Loucy (cell line): ENCODE data around the gene PRDM11.

Experiments used
- H2AFZ ChIP-seq: fragments of 200-600 bp; sonication (generic); 2 replicates; pipeline ENCODE4 v1.6.0; 2016; ENCODE audit warnings: antibody characterized with exemption, mild to moderate bottlenecking, low read length, moderate library complexity
- H3F3A ChIP-seq: fragments of 200-600 bp; 2 replicates; pipeline ENCODE4 v1.6.0; 2016; ENCODE audit warnings: antibody characterized with exemption, low read depth, mild to moderate bottlenecking
- H3K27me3 ChIP-seq: fragments of 200-600 bp; sonication (generic); 2 replicates; pipeline ENCODE4 v1.6.1; 2014; ENCODE audit warnings: low read length, mild to moderate bottlenecking; ENCODE audit not compliant: insufficient read depth, poor library complexity, severe bottlenecking
- H3K36me3 ChIP-seq: fragments of 200-600 bp; sonication (generic); 2 replicates; pipeline ENCODE4 v1.6.1; 2016; ENCODE audit warnings: low read length; ENCODE audit not compliant: insufficient read depth
- H3K4me1 ChIP-seq: fragments of 200-600 bp; sonication (generic); 2 replicates; pipeline ENCODE4 v1.5.1; 2014; ENCODE audit warnings: low read length, mild to moderate bottlenecking; ENCODE audit not compliant: insufficient read depth, poor library complexity, severe bottlenecking
- H3K4me2 ChIP-seq: fragments of 200-600 bp; sonication (generic); 2 replicates; pipeline ENCODE4 v1.6.0; 2014; ENCODE audit warnings: antibody characterized with exemption, low read length, low read depth, mild to moderate bottlenecking; ENCODE audit not compliant: poor library complexity, severe bottlenecking
- H3K4me3 ChIP-seq: fragments of 200-600 bp; sonication (generic); 2 replicates; pipeline ENCODE4 v1.5.1; 2014; ENCODE audit warnings: low read length, mild to moderate bottlenecking, mixed read lengths; ENCODE audit not compliant: poor library complexity, severe bottlenecking
- H3K79me2 ChIP-seq: fragments of 200-600 bp; sonication (generic); 2 replicates; pipeline ENCODE4 v1.6.1; 2014; ENCODE audit warnings: low read length; ENCODE audit not compliant: insufficient read depth
- H3K9ac ChIP-seq: fragments of 200-600 bp; sonication (generic); 2 replicates; pipeline ENCODE4 v1.6.0; 2014; ENCODE audit warnings: mild to moderate bottlenecking, low read depth, low read length, moderate library complexity; ENCODE audit not compliant: poor library complexity, severe bottlenecking
- H3K9me2 ChIP-seq: fragments of 200-600 bp; sonication (generic); replicated peaks from 2 replicates; pipeline ENCODE4 v1.6.1; 2016; ENCODE audit warnings: low read depth, low read length, mixed read lengths
- H3K9me3 ChIP-seq: fragments of 200-600 bp; sonication (generic); 2 replicates; pipeline ENCODE4 v1.6.1; 2014; ENCODE audit warnings: mild to moderate bottlenecking, antibody characterized with exemption, low read length, low read depth; ENCODE audit not compliant: insufficient read depth
- H4K20me1 ChIP-seq: fragments of 200-600 bp; sonication (generic); 2 replicates; pipeline ENCODE4 v1.6.0; 2014; ENCODE audit warnings: antibody characterized with exemption, low read length, mild to moderate bottlenecking; ENCODE audit not compliant: insufficient read depth, poor library complexity, severe bottlenecking
- CTCF ChIP-seq: fragments of 200-600 bp; sonication (generic); conservative IDR thresholded peaks from 2 replicates; pipeline ENCODE4 v1.5.1; 2014; ENCODE audit warnings: mild to moderate bottlenecking, antibody characterized with exemption, low read length
- EZH2phosphoT487 ChIP-seq: fragments of 200-600 bp; IDR thresholded peaks from 2 replicates; pipeline ENCODE4 v1.6.1; 2018; ENCODE audit warnings: antibody characterized with exemption, mild to moderate bottlenecking, moderate library complexity, borderline replicate concordance

PRDM11 gene

DNA sequence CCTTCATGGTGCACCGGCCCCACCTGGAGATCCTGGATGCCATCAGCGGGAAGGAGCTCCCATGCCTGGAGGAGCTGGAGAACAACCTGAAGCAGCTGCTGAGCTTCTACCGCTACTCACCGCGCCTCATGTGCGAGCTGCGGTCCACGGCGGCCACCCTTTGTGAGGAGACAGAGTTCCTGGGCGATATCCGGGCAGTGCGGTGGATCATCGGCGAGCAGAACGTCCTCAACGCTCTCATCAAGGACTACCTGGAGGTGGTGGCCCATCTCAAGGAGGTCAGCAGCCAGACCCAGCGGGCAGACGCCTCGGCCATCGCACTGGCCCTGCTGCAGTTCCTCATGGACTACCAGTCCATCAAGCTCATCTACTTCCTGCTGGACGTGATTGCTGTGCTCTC is 80.5 kb downstream of the PRDM11 start:
- Histone ChIP-seq H4K20me1 (no peaks in the 10 kb centered on the region), H3K4me1 (peaks cover 35% of the 10 kb centered on the region), H3K27me3 (no peaks in the 10 kb centered on the region), H3K9me3 (no peaks in the 10 kb centered on the region), H3K4me2 (no peak overlapping the region), H2AFZ (no peak overlapping the region), H3F3A (peaks cover 12% of the 10 kb centered on the region; the same call in 1 of the 2 replicates), H3K4me3 (no peak overlapping the region), H3K36me3 (peaks cover 42% of the 10 kb centered on the region; the same call in 1 of the 2 replicates), H3K9ac (no peak overlapping the region), H3K9me2 (no peaks in the 10 kb centered on the region), H3K79me2 (no peaks in the 10 kb centered on the region)
- TF ChIP-seq EZH2phosphoT487, result no peak
- TF ChIP-seq CTCF, result no peak

DNA sequence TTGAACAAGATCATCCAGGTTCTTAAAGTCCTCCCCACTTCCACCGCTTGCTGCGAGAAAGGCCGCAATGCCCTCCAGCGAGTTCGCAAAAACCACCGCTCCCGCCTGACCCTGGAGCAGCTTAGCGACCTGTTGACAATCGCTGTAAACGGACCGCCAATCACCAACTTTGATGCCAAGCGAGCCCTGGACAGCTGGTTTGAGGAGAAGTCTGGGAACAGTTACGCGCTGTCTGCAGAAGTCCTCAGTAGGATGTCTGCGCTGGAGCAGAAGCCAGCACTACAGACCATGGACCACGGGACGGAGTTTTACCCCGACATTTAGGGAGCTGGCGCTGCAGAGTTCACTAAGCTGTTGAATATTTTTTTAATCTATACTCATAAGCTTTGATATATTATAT is 81.4 kb downstream of the PRDM11 start:
- no peaks in the 10 kb centered on the region for H3K9me2 ChIP-seq
- H2AFZ ChIP-seq, result no peak overlapping the region
- no peaks in the 10 kb centered on the region for H4K20me1 ChIP-seq
- H3K9me3 ChIP-seq, result no peaks in the 10 kb centered on the region
- H3F3A ChIP-seq, result peaks cover 12% of the 10 kb centered on the region; the same call in 1 of the 2 replicates
- H3K4me3 ChIP-seq, result no peak overlapping the region
- no peak overlapping the region for H3K9ac ChIP-seq
- TF ChIP-seq CTCF (no peak), EZH2phosphoT487 (no peak)
- no peaks in the 10 kb centered on the region for H3K27me3 ChIP-seq
- peaks cover 35% of the 10 kb centered on the region for H3K4me1 ChIP-seq
- H3K36me3 ChIP-seq, result peaks cover 38% of the 10 kb centered on the region; the same call in 1 of the 2 replicates
- H3K79me2 ChIP-seq, result no peaks in the 10 kb centered on the region
- H3K4me2 ChIP-seq, result no peak overlapping the region

- TF ChIP-seq CTCF, result no peak
- TF ChIP-seq EZH2phosphoT487, result no peak
- H2AFZ ChIP-seq, result no peak overlapping the region
- no peaks in the 10 kb centered on the region for H3K9me3 ChIP-seq
- H3K9ac ChIP-seq, result peak overlapping the region; percentile 63
- no peaks in the 10 kb centered on the region for H4K20me1 ChIP-seq
- H3K79me2 ChIP-seq, result no peaks in the 10 kb centered on the region
- H3F3A ChIP-seq, result peaks cover 12% of the 10 kb centered on the region; the same call in 1 of the 2 replicates
- H3K4me3 ChIP-seq, result peak overlapping the region; percentile 16
- peaks cover 29% of the 10 kb centered on the region; the same call in 1 of the 2 replicates for H3K36me3 ChIP-seq
- no peaks in the 10 kb centered on the region for H3K9me2 ChIP-seq
- H3K27me3 ChIP-seq, result no peaks in the 10 kb centered on the region
- H3K4me2 ChIP-seq, result peak overlapping the region; percentile 60
- H3K4me1 ChIP-seq, result peaks cover 48% of the 10 kb centered on the region
Observed at GRCh38 chr11:45229401-45230020, 83.1 kb downstream of the PRDM11 start.
